Adrenal gland (tissue), 12 donors: ENCODE measurements around the gene NOVA2. TPM values are rescaled to one million over a fixed set of nuclear protein-coding genes. Genes with fewer than 3 reads are reported as not detected.

Experiments
- DNase-seq, 7 donors: peaks; one replicate each; pipeline ENCODE4 v3.0.0-alpha.2; 2019 to 2020
- H3K27ac ChIP-seq, 5 donors: fragments of 200-600 bp; sonication (generic) in 4 of 5; 1 replicate in 3 of 5; 2 replicates in 2 of 5; pipeline versions ENCODE4 v1.5.1 to v1.8.0; 2016 to 2020; ENCODE audit warnings: mild to moderate bottlenecking in 1 of 5
- H3K27me3 ChIP-seq: fragments of 200-600 bp; 2 replicates; pipeline ENCODE4 v1.8.0; 2021
- H3K36me3 ChIP-seq, 2 donors: fragments of 200-600 bp; replicated peaks in 1 of 2; 1 replicate in 1 of 2; 2 replicates in 1 of 2; pipeline versions ENCODE4 v1.5.1 to v1.8.0; 2018 to 2022
- H3K4me1 ChIP-seq, 2 donors: fragments of 200-600 bp; replicated peaks in 1 of 2; 1 replicate in 1 of 2; 2 replicates in 1 of 2; pipeline versions ENCODE4 v1.5.1 to v1.8.0; 2018 to 2021
- H3K4me3 ChIP-seq, 4 donors: fragments of 200-600 bp; sonication (generic) in 3 of 4; one replicate each; pipeline ENCODE4 v1.5.1; 2016 to 2018
- H3K9me3 ChIP-seq, 3 donors: fragments of 200-600 bp; sonication (generic) in 1 of 3; replicated peaks in 1 of 3; 1 replicate in 2 of 3; 2 replicates in 1 of 3; pipeline versions ENCODE4 v1.5.1 to v1.8.0; 2016 to 2021
- POLR2A ChIP-seq, 2 donors: fragments of 450-650 bp; IDR thresholded peaks; one replicate each; pipeline ENCODE4 v1.6.1; 2017; ENCODE audit warnings: antibody characterized with exemption in 2 of 2, mild to moderate bottlenecking in 2 of 2, moderate library complexity in 1 of 2
- WGBS, 4 donors: extraction: QIAGEN DNeasy Blood & Tissue Kit in 2 of 4; methylation state at CpG; one replicate each; pipeline versions ENCODE4 v1.1.5 to v1.1.7; 2013 to 2017; 5-methylcytosine and 5-hydroxymethylcytosine counted together
- intact Hi-C, 2 donors: fragments of 100-400 bp; cut with DNase I; formaldehyde crosslinking; loops; one replicate each; pipeline versions ENCODE4 v1.14.1 to v1.15.0; 2022 to 2023
- polyA plus RNA-seq, 3 donors: library from polyadenylated mRNA; stranded (reverse); fragments of 200-250 nt in 2 of 3; fragments of 350-450 nt in 1 of 3; fragmentation: Illumina TruSeq in 1 of 3; extraction: RNeasy Lipid Tissue Mini Kit (QIAGEN cat#74804) in 1 of 3; gene quantifications; one replicate each; pipeline ENCODE4 v1.2.3, GENCODE V29; 2013 to 2014
- total RNA-seq, 9 donors: library from RNA; depleted of rRNA in 4 of 9; stranded (reverse); fragments of >200 nt in 4 of 9; fragments of 120-200 nt in 1 of 9; fragmentation: NEBNext Ultra II Directional in 1 of 9; extraction: Animal tissue kit (Norgen Biotek cat#: 25700) in 1 of 9; gene quantifications; one replicate each; pipeline versions ENCODE4 v1.1.0 to v1.2.4, GENCODE V29; 2013 to 2023
- TF ChIP-seq, protein P1 (sequence below), 6 experiments: fragments of 450-650 bp in 4 of 6; fragments of 200-600 bp in 2 of 6; sonication (generic) in 1 of 6; IDR thresholded peaks; 1 replicate in 5 of 6; 2 replicates in 1 of 6; pipeline versions ENCODE4 v1.5.1 to v1.8.0; 2016 to 2021; ENCODE audit warnings: antibody characterized with exemption in 6 of 6, mild to moderate bottlenecking in 2 of 6, moderate library complexity in 1 of 6
- donor health status: healthy with polysubstance abuse.
- donor health status: Bipolar disorder and iron deficiency.
- donor health status: DM: yes; HTN: yes; CAD: no.
- donor health status: DM: no; HTN: no; CAD: no.
- donor health status: DM: no; HTN: no; CAD: no.
- donor health status: DM: yes; HTN: yes; CAD: no.

NOVA2 gene
- total and polyA plus RNA-seq, 12 donors, result 0.54 to 10.8 (median 2.4) TPM

DNA sequence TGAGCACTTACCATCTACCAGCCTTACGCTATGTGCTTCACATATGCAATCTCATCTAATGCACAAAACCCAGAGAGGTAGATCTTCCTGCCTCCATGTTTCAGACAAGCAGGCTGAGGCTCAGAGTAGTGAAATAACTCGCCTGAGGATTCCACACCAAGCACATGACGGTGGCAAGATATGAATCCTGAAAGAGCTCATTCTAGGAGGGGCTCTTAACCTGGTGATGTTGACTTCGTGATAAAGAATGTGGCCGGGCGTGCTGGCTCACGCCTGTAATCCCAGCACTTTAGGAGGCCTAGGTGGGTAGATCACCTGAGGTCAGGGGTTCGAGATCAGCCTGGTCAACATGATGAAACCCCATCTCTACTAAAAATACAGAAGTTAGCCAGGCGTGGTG, 5.0 kb downstream of the NOVA2 start:
- H3K27ac ChIP-seq, result no peak overlapping the region
- H3K27me3 ChIP-seq, result peaks cover 15% of the 10 kb centered on the region
- no peak overlapping the region for H3K4me3 ChIP-seq
- no peaks in the 10 kb centered on the region for H3K9me3 ChIP-seq
- DNase-seq, result no peak
- no peaks in the 10 kb centered on the region for H3K4me1 ChIP-seq
- WGBS, 4 donors, result 70 to 79% (median 76%) methylated on average over 8 to 9 of the region's 9 CpGs
- intact Hi-C loops, result no loop called here
- TF ChIP-seq, protein P1, sequence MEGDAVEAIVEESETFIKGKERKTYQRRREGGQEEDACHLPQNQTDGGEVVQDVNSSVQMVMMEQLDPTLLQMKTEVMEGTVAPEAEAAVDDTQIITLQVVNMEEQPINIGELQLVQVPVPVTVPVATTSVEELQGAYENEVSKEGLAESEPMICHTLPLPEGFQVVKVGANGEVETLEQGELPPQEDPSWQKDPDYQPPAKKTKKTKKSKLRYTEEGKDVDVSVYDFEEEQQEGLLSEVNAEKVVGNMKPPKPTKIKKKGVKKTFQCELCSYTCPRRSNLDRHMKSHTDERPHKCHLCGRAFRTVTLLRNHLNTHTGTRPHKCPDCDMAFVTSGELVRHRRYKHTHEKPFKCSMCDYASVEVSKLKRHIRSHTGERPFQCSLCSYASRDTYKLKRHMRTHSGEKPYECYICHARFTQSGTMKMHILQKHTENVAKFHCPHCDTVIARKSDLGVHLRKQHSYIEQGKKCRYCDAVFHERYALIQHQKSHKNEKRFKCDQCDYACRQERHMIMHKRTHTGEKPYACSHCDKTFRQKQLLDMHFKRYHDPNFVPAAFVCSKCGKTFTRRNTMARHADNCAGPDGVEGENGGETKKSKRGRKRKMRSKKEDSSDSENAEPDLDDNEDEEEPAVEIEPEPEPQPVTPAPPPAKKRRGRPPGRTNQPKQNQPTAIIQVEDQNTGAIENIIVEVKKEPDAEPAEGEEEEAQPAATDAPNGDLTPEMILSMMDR (IDR thresholded peaks at IDR 0.05), result no peak
- no peak for TF ChIP-seq POLR2A (IDR thresholded peaks at IDR 0.05)
- H3K36me3 ChIP-seq, result no peaks in the 10 kb centered on the region

DNA sequence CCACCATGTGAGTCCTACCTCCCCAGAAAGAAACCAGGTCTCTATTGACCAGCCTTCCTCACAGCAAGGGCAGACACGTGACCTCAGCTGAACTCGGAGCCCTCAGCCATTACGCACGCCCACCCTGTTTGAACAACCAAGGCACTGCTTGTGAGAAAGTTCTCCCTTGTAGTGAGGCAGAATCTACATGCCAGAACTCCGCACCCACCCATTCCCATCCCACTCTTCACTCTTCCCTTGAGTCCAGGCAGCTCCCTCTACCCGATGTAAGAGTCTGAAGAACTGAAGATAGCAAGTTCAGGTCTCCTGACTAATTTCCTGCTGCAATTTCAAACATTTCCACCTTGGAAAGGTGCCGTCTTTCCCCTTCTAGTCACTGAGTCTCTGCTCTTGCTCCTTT, 6.4 kb downstream of the NOVA2 start:
- Histone ChIP-seq H3K9me3 (no peaks in the 10 kb centered on the region), H3K27me3 (peaks cover 10% of the 10 kb centered on the region), H3K36me3 (no peaks in the 10 kb centered on the region), H3K27ac (no peak overlapping the region), H3K4me1 (no peaks in the 10 kb centered on the region), H3K4me3 (no peak overlapping the region)
- 66 to 75% (median 68%) methylated on average over 7 of the region's 7 CpGs for WGBS, 4 donors
- DNase-seq, result no peak
- TF ChIP-seq, protein P1 (IDR thresholded peaks at IDR 0.05), result no peak
- TF ChIP-seq POLR2A (IDR thresholded peaks at IDR 0.05), result no peak
- intact Hi-C loops, result no loop called here

DNA sequence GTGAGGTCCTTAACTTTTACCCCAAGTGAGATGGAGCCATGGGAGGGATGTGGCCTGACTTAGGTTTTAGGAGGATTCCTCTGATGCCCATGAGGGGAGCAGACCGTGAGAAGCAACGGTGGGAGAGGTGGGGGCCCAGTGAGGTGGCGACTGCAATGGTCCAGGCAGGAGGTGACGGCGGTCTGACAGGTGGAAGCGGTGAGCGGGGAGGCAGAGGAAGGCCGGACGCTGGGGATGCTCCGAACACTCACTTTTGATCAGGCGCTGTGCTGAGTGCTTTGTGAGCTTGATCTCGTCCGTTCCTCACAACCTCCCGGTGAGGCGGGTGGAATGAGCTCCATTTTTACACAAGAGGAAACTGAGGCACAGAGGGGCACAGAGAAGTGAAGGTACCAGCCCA, 11.6 kb downstream of the NOVA2 start:
- 80 to 84% (median 83%) methylated on average over 12 to 15 of the region's 15 CpGs for WGBS, 4 donors
- intact Hi-C loops, result no loop called here
- no peak overlapping the region for H3K27ac ChIP-seq
- no peaks in the 10 kb centered on the region for H3K9me3 ChIP-seq
- no peak for DNase-seq
- H3K4me3 ChIP-seq, result no peak overlapping the region
- TF ChIP-seq POLR2A (IDR thresholded peaks at IDR 0.05), result no peak
- TF ChIP-seq, protein P1 (IDR thresholded peaks at IDR 0.05), result no peak
- no peaks in the 10 kb centered on the region for H3K4me1 ChIP-seq
- peaks cover 4% of the 10 kb centered on the region for H3K27me3 ChIP-seq
- H3K36me3 ChIP-seq, result no peaks in the 10 kb centered on the region

DNA sequence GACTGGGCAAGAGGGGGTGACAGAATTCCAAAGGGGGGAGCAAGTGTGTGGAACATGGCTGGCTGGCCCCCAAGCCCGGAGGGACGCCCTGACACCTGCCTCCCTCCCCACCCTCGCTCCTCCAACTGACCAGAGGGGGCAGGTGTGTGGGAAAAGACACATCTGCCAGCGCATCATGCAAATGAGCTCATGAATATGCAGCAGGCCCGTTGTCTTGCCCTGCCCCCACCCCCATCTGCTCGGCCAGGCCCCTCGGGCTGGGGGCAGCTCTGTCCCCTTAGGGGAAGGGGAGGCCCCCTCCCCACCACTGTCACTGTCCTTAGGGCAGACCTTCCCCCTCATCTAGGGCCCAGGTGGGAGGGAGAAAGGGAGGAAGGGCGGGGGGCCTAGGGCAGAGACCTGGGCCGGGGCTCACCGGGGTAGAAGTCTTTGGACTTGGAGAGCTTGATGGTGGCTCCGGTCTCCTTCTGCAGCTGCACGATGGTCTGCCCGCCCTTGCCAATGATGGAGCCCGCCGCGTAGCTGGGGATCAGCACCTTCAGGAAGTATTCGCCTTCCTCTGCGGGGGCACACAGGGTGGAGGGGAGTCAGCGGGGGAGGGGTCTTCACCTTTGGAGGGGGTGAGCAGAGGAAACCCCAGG, 12.9 kb downstream of the NOVA2 start:
- Histone ChIP-seq H3K27me3 (peaks cover 4% of the 10 kb centered on the region), H3K27ac (peak overlapping the region in 1 of 5 donors; percentile 10), H3K9me3 (no peaks in the 10 kb centered on the region), H3K4me1 (no peaks in the 10 kb centered on the region), H3K36me3 (no peaks in the 10 kb centered on the region), H3K4me3 (no peak overlapping the region)
- no peak for DNase-seq
- intact Hi-C loops, result no loop called here
- TF ChIP-seq, protein P1 (IDR thresholded peaks at IDR 0.05), result no peak
- TF ChIP-seq POLR2A (IDR thresholded peaks at IDR 0.05), result no peak
- 4 to 21% (median 17%) methylated on average over 12 to 19 of the region's 19 CpGs for WGBS, 4 donors
